ENCODE measurements around the gene AMFR.

- TF ChIP-seq CTCF (IDR thresholded peaks at IDR 0.05; ENCODE audit: low read length) (no peak), EZH2 (IDR thresholded peaks at IDR 0.05; ENCODE audit: borderline replicate concordance, low read length) (no peak)
These were observed 90.6 kb downstream of the AMFR start for GRCh38 chr16:56334761-56335160.
